Measurements from ENCODE around the gene TMEM8B. TPM values are rescaled to one million over a fixed set of nuclear protein-coding genes. Genes with fewer than 3 reads are reported as not detected.
A peak's percentile ranks its signal among the peaks of the same experiment; 100 is the strongest.

Gene TMEM8B
- total RNA-seq, 1 experiment from 2014 or later = 2.4 TPM

GRCh38 chr9:35798658-35799374, 30.2 kb upstream of the TMEM8B start:
- Histone ChIP-seq H3K36me3 (ENCODE audit: low read depth, low read length) (no peaks in the 10 kb centered on the region), H3K79me2 (ENCODE audit: low read length) (no peaks in the 10 kb centered on the region), H3K9me3 (ENCODE audit: low read length) (no peaks in the 10 kb centered on the region), H3K9ac (ENCODE audit: low read length) (no peak overlapping the region), H3K9me2 (replicated peaks; ENCODE audit: low read length) (no peaks in the 10 kb centered on the region), H3F3A (ENCODE audit: low read length, unreplicated experiment) (peaks cover 7% of the 10 kb centered on the region), H3K4me3 (ENCODE audit: low read length) (no peak overlapping the region), H3K4me1 (ENCODE audit: insufficient read depth, low read length) (peaks cover 41% of the 10 kb centered on the region), H3K27me3 (ENCODE audit: low read length) (no peaks in the 10 kb centered on the region), H3K27ac (ENCODE audit: low read length) (peak overlapping the region; percentile 63), H4K20me1 (ENCODE audit: low read length) (no peaks in the 10 kb centered on the region), H3K4me2 (ENCODE audit: low read length) (peak overlapping the region; percentile 5; the same call in 1 of the 2 replicates), H2AFZ (ENCODE audit: low read length) (no peak overlapping the region)
- ChIA-PET POLR2A (ENCODE audit: unreplicated experiment) (interaction anchor here (0.7 kb wide), 1 partner anchor 328 kb away, joined by 4 read pairs; no protein-coding TSS in a partner anchor), CTCF (interaction anchor here (1.4 kb wide), 1 partner anchor 8 kb away, joined by 3 read pairs; no protein-coding TSS in a partner anchor)
- BruUV-seq (replicated peaks) = no TSS peak
- ATAC-seq = peak; percentile 82
- peak; percentile 89 for DNase-seq
- intact Hi-C loops (cut with micrococcal nuclease) = loop anchor here (10.0 kb wide), 1 partner anchor 144 kb away; the partner anchor contains the start of genes CCDC107, RMRP and SIT1
- TF ChIP-seq EZH2 (IDR thresholded peaks at IDR 0.05; ENCODE audit: low read length, unreplicated experiment) = no peak
- TF ChIP-seq CTCF (conservative IDR thresholded peaks at IDR 0.05; ENCODE audit: low read depth, low read length) = no peak
- TF ChIP-seq EZH2phosphoT487 (IDR thresholded peaks at IDR 0.05; ENCODE audit: borderline replicate concordance, low read length) = no peak

- Histone ChIP-seq H3K4me2 (ENCODE audit: low read length) (no peak overlapping the region), H3K4me3 (ENCODE audit: low read length) (no peak overlapping the region), H3K9me2 (replicated peaks; ENCODE audit: low read length) (no peaks in the 10 kb centered on the region), H3K4me1 (ENCODE audit: insufficient read depth, low read length) (peaks cover 26% of the 10 kb centered on the region), H3K27me3 (ENCODE audit: low read length) (no peaks in the 10 kb centered on the region), H3K27ac (ENCODE audit: low read length) (no peak overlapping the region), H3F3A (ENCODE audit: low read length, unreplicated experiment) (peaks cover 7% of the 10 kb centered on the region), H4K20me1 (ENCODE audit: low read length) (no peaks in the 10 kb centered on the region), H3K9ac (ENCODE audit: low read length) (no peak overlapping the region), H3K9me3 (ENCODE audit: low read length) (no peaks in the 10 kb centered on the region), H3K36me3 (ENCODE audit: low read depth, low read length) (no peaks in the 10 kb centered on the region), H3K79me2 (ENCODE audit: low read length) (no peaks in the 10 kb centered on the region), H2AFZ (ENCODE audit: low read length) (no peak overlapping the region)
- ATAC-seq (no peak), DNase-seq (no peak)
- intact Hi-C loops (cut with micrococcal nuclease) = no loop called here
- ChIA-PET CTCF (no interaction called here), POLR2A (ENCODE audit: unreplicated experiment) (no interaction called here)
- TF ChIP-seq CTCF (conservative IDR thresholded peaks at IDR 0.05; ENCODE audit: low read depth, low read length) (no peak), EZH2phosphoT487 (IDR thresholded peaks at IDR 0.05; ENCODE audit: borderline replicate concordance, low read length) (no peak), EZH2 (IDR thresholded peaks at IDR 0.05; ENCODE audit: low read length, unreplicated experiment) (no peak)
- no TSS peak for BruUV-seq (replicated peaks)
Measured at GRCh38 chr9:35800530-35800929, 28.5 kb upstream of the TMEM8B start.

All from PC-3 (cell line).